AG10803 (cell line): ENCODE results near the gene COA1.

Experiments
- DNase-seq: peaks from one replicate; pipeline ENCODE4 v3.0.0; 2010; ENCODE audit warnings: low read depth
- H3K4me3 ChIP-seq: 2 replicates; pipeline ENCODE4 v1.5.1; 2011; ENCODE audit warnings: mild to moderate bottlenecking, low read length, control low read depth
- CTCF ChIP-seq: conservative IDR thresholded peaks from 2 replicates; pipeline ENCODE4 v1.5.1; 2011; ENCODE audit warnings: mild to moderate bottlenecking, low read length, control low read depth, inconsistent platforms

Gene COA1

GRCh38 chr7:43671521-43671920, 57.8 kb downstream of the COA1 start:
- TF ChIP-seq CTCF: no peak
- DNase-seq: no peak
- H3K4me3 ChIP-seq: no peak overlapping the region

- no peak overlapping the region for H3K4me3 ChIP-seq
- TF ChIP-seq CTCF: no peak
Observed at GRCh38 chr7:43669286-43670081, 59.8 kb downstream of the COA1 start.

GRCh38 chr7:43668035-43668434, 61.3 kb downstream of the COA1 start:
- no peak for TF ChIP-seq CTCF
- no peak overlapping the region for H3K4me3 ChIP-seq
- DNase-seq: no peak

More at GRCh38 chr7:43669286-43670081, 59.8 kb downstream of the COA1 start:
- DNase-seq: no peak

- TF ChIP-seq CTCF: no peak
- peak; percentile 40 for DNase-seq
- no peak overlapping the region for H3K4me3 ChIP-seq
Observed at GRCh38 chr7:43666938-43667337, 62.4 kb downstream of the COA1 start.

- TF ChIP-seq CTCF: no peak
- DNase-seq: no peak
- no peak overlapping the region for H3K4me3 ChIP-seq
Observed at GRCh38 chr7:43664681-43665080, 64.6 kb downstream of the COA1 start.

GRCh38 chr7:43660141-43660540, 69.2 kb downstream of the COA1 start:
- DNase-seq: no peak
- H3K4me3 ChIP-seq: no peak overlapping the region
- TF ChIP-seq CTCF: no peak

- H3K4me3 ChIP-seq: no peak overlapping the region
- DNase-seq: no peak
- no peak for TF ChIP-seq CTCF
Observed at GRCh38 chr7:43659549-43659896, 69.8 kb downstream of the COA1 start.
